ENCODE results near the gene SCN11A. TPM values are rescaled to one million over a fixed set of nuclear protein-coding genes. Genes with fewer than 3 reads are reported as not detected.

The SCN11A gene
- total RNA-seq, 2 experiments from 2014 or later: 0.08 TPM; not detected in 1

DNA sequence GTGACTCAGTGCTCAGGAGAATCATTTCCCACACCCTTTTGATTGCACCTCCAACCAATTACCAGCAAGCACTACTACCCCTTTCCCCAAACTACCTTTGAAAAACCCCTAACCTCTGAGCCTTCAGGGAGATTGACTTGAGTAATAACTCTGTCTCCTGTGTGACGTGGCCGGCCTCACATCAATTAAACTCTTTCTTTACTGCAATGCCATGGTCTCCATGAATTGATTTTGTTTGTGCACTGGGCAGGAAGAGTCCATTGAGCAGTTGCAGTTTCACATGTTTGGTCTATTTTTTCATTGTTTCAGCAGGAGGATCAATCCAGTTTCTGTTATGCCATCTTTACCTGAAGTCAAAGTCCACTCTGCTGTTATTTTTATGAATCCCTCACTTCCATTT lies 32.4 kb downstream of the SCN11A start:
- ATAC-seq (ENCODE audit: poor library complexity) (no peak), DNase-seq (no peak)
- Mint-ChIP-seq H3K27ac (no peak overlapping the region), H3K4me1 (ENCODE audit: low read depth) (no peaks in the 10 kb centered on the region), H3K36me3 (ENCODE audit: low read depth) (no peaks in the 10 kb centered on the region), H3K9me3 (no peaks in the 10 kb centered on the region), H3K4me3 (no peak overlapping the region), H3K27me3 (peaks cover 43% of the 10 kb centered on the region)
- Histone ChIP-seq H3K27ac (ENCODE audit: low read depth in 1 of 2, low read length in 2 of 2) (no peak overlapping the region), H3K4me3 (ENCODE audit: low read length) (no peak overlapping the region), H3K36me3 (ENCODE audit: insufficient read depth, low read length) (no peaks in the 10 kb centered on the region), H3K4me1 (ENCODE audit: insufficient read depth, low read length) (no peaks in the 10 kb centered on the region), H3K27me3 (ENCODE audit: control insufficient read depth in 1 of 2, insufficient read depth in 2 of 2, low read length in 2 of 2) (peaks cover 0 to 4% of the 10 kb centered on the region in 2 experiments), H3K9me3 (ENCODE audit: control insufficient read depth in 1 of 2, insufficient read depth in 1 of 2, low read length in 2 of 2) (no peaks in the 10 kb centered on the region)
- intact Hi-C loops (cut with DNase I, micrococcal nuclease): no loop called here
- ChIA-PET CTCF (interaction anchor here (1.8 kb wide), 1 partner anchor 19 kb away, joined by 3 read pairs; no protein-coding TSS in a partner anchor), POLR2A (no interaction called here)
- no peak for TF ChIP-seq CTCF (IDR thresholded peaks at IDR 0.05)

- intact Hi-C loops (cut with DNase I, micrococcal nuclease): no loop called here
- TF ChIP-seq CTCF (IDR thresholded peaks at IDR 0.05): no peak
- Histone ChIP-seq H3K27me3 (ENCODE audit: control insufficient read depth in 1 of 2, insufficient read depth in 2 of 2, low read length in 2 of 2) (peaks cover 0 to 4% of the 10 kb centered on the region in 2 experiments), H3K27ac (ENCODE audit: low read depth in 1 of 2, low read length in 2 of 2) (no peak overlapping the region), H3K4me1 (ENCODE audit: insufficient read depth, low read length) (no peaks in the 10 kb centered on the region), H3K36me3 (ENCODE audit: insufficient read depth, low read length) (no peaks in the 10 kb centered on the region), H3K9me3 (ENCODE audit: control insufficient read depth in 1 of 2, insufficient read depth in 1 of 2, low read length in 2 of 2) (no peaks in the 10 kb centered on the region), H3K4me3 (ENCODE audit: low read length) (no peak overlapping the region)
- Mint-ChIP-seq H3K4me3 (no peak overlapping the region), H3K27me3 (peaks cover 51% of the 10 kb centered on the region), H3K9me3 (no peaks in the 10 kb centered on the region), H3K36me3 (ENCODE audit: low read depth) (no peaks in the 10 kb centered on the region), H3K4me1 (ENCODE audit: low read depth) (no peaks in the 10 kb centered on the region), H3K27ac (no peak overlapping the region)
- ChIA-PET POLR2A (no interaction called here), CTCF (no interaction called here)
- ATAC-seq (ENCODE audit: poor library complexity) (no peak), DNase-seq (no peak)
These were observed 36.3 kb downstream of the SCN11A start for GRCh38 chr3:39015418-39015817.

DNA sequence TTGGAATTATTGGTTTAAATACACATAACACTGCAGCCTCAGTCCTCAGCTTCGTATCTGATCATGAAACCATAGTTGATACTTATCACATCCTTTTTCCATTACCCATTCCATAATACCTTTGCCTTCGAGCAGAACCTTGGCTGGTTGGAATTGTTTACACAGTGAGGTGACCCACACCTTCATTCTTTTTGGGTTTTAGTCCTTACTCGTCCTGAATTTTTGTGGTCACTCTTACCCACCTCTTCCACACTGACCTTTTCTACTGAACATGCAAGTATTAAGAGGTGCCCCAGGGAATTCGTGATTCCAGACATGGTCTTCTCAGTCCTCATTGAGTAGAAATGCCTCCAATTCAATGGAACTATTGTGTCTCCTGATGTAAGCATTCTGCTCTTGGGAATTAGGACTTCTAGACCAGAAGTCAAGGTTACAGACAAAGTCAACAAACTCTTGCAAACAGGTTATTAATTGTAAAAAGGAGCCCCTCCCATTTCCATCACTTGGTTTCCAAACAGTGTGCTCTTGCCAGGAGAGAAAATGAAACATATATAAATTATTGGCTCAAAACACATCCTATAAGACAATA lies 37.7 kb downstream of the SCN11A start:
- CTCF ChIA-PET: no interaction called here
- Histone ChIP-seq H3K27me3 (ENCODE audit: control insufficient read depth in 1 of 2, insufficient read depth in 2 of 2, low read length in 2 of 2) (peaks cover 0 to 4% of the 10 kb centered on the region in 2 experiments), H3K36me3 (ENCODE audit: insufficient read depth, low read length) (no peaks in the 10 kb centered on the region), H3K4me1 (ENCODE audit: insufficient read depth, low read length) (no peaks in the 10 kb centered on the region), H3K27ac (ENCODE audit: low read depth in 1 of 2, low read length in 2 of 2) (no peak overlapping the region), H3K9me3 (ENCODE audit: control insufficient read depth in 1 of 2, insufficient read depth in 1 of 2, low read length in 2 of 2) (no peaks in the 10 kb centered on the region), H3K4me3 (ENCODE audit: low read length) (no peak overlapping the region)
- DNase-seq (no peak), ATAC-seq (ENCODE audit: poor library complexity) (no peak)
- H3K27ac Mint-ChIP-seq: no peak overlapping the region
- H3K9me3 Mint-ChIP-seq: no peaks in the 10 kb centered on the region
- intact Hi-C loops (cut with DNase I, micrococcal nuclease): no loop called here
- peaks cover 39% of the 10 kb centered on the region for H3K27me3 Mint-ChIP-seq
- TF ChIP-seq CTCF (IDR thresholded peaks at IDR 0.05): no peak
- no peak overlapping the region for H3K4me3 Mint-ChIP-seq
- H3K4me1 Mint-ChIP-seq (ENCODE audit: low read depth): no peaks in the 10 kb centered on the region
- POLR2A ChIA-PET: no interaction called here
- H3K36me3 Mint-ChIP-seq (ENCODE audit: low read depth): no peaks in the 10 kb centered on the region

Measured in CD4-positive, alpha-beta T cell (primary cell).